Activated B cell treated with CpG ODN at 0.5 μM for 24 hours (primary cell): ENCODE data around the gene FARSA. TPM values are rescaled to one million over a fixed set of nuclear protein-coding genes. Genes with fewer than 3 reads are reported as not detected.

ENCODE experiments used
- ATAC-seq: fragments of 200-7000 bp; cut with Tn5 transposase; one replicate; pipeline ENCODE4 v1.10.0; 2021; ENCODE audit warnings: low read depth, mild to moderate bottlenecking, moderate library complexity
- CTCF ChIA-PET: fragments of 350-600 bp; sonication (Branson Sonifier 250); formaldehyde crosslinking; loops from one replicate; lab custom pipeline; 2021; ENCODE audit warnings: antibody characterized with exemption; lab: Charles Lee
- POLR2A ChIA-PET: fragments of 350-600 bp; sonication (Branson Sonifier 250); formaldehyde crosslinking; loops from one replicate; lab custom pipeline; 2021; ENCODE audit warnings: antibody characterized with exemption; lab: Charles Lee
- DNase-seq: peaks from one replicate; pipeline ENCODE4 v3.0.0; 2022
- H3K27ac Mint-ChIP-seq: one replicate; pipeline ENCODE4 v1.8.0; 2020; ENCODE audit warnings: mixed read lengths
- H3K27me3 Mint-ChIP-seq: one replicate; pipeline ENCODE4 v1.8.0; 2021; ENCODE audit warnings: mixed read lengths
- H3K36me3 Mint-ChIP-seq: one replicate; pipeline ENCODE4 v1.8.0; 2021; ENCODE audit warnings: low read depth, mixed read lengths
- H3K4me1 Mint-ChIP-seq: one replicate; pipeline ENCODE4 v1.8.0; 2021; ENCODE audit warnings: mixed read lengths
- H3K4me3 Mint-ChIP-seq: one replicate; pipeline ENCODE4 v1.8.0; 2020; ENCODE audit warnings: mild to moderate bottlenecking, mixed read lengths
- H3K9me3 Mint-ChIP-seq: one replicate; pipeline ENCODE4 v1.8.0; 2020; ENCODE audit warnings: mixed read lengths
- CTCF ChIP-seq: fragments of 200-600 bp; IDR thresholded peaks from one replicate; pipeline ENCODE4 v1.8.0; 2022; ENCODE audit warnings: antibody characterized with exemption, mild to moderate bottlenecking
- intact Hi-C: fragments of 100-400 bp; cut with micrococcal nuclease; formaldehyde crosslinking; loops from one replicate; pipeline ENCODE4 v1.15.1; 2024
- total RNA-seq: library from RNA; stranded (reverse); gene quantifications from 2 replicates; pipeline ENCODE4 v1.2.3, GENCODE V29; 2022

FARSA gene
- total RNA-seq, 1 donor from 2014 or later, result 76.1 TPM

GRCh38 chr19:12886651-12886968 is 46.9 kb downstream of the FARSA start:
- H3K27me3 Mint-ChIP-seq, result no peaks in the 10 kb centered on the region
- peaks cover 36% of the 10 kb centered on the region for H3K4me1 Mint-ChIP-seq
- ChIA-PET POLR2A (interaction anchor here (0.5 to 0.6 kb wide), 2 partner anchors 49 to 1305 kb away, joined by 4 to 5 read pairs; no protein-coding TSS in a partner anchor), CTCF (interaction anchor here (3.4 kb wide), 1 partner anchor 78 kb away, joined by 39 read pairs; no protein-coding TSS in a partner anchor)
- DNase-seq, result no peak
- H3K36me3 Mint-ChIP-seq, result peaks cover 6% of the 10 kb centered on the region
- TF ChIP-seq CTCF, result no peak
- intact Hi-C loops, result no loop called here
- no peak overlapping the region for H3K27ac Mint-ChIP-seq
- peak overlapping the region; percentile 35 for H3K4me3 Mint-ChIP-seq
- ATAC-seq, result no peak
- peaks cover 2% of the 10 kb centered on the region for H3K9me3 Mint-ChIP-seq

GRCh38 chr19:12885749-12886650 is 47.5 kb downstream of the FARSA start:
- H3K4me1 Mint-ChIP-seq, result peaks cover 33% of the 10 kb centered on the region
- peak overlapping the region; percentile 35 for H3K4me3 Mint-ChIP-seq
- no peaks in the 10 kb centered on the region for H3K27me3 Mint-ChIP-seq
- H3K36me3 Mint-ChIP-seq, result peaks cover 1% of the 10 kb centered on the region
- peaks cover 2% of the 10 kb centered on the region for H3K9me3 Mint-ChIP-seq
- no peak overlapping the region for H3K27ac Mint-ChIP-seq
- CTCF ChIA-PET, result interaction anchor here (1.3 to 3.4 kb wide), 3 partner anchors 79 to 208 kb away, joined by 3 to 39 read pairs (median 6); no protein-coding TSS in a partner anchor
- DNase-seq (no peak), ATAC-seq (no peak)
- POLR2A ChIA-PET, result interaction anchor here (0.5 to 2.2 kb wide), 10 partner anchors 27 to 1304 kb away, joined by 3 to 15 read pairs (median 4); partner anchors contain the start of genes CALR, FARSA, JUNB and SYCE2
- TF ChIP-seq CTCF, result no peak
- intact Hi-C loops, result loop anchor here (1.0 kb wide), 2 partner anchors 33 to 79 kb away; partner anchors contain the start of gene SYCE2

GRCh38 chr19:12884926-12885748 is 48.4 kb downstream of the FARSA start:
- ChIA-PET POLR2A (interaction anchor here (0.6 to 2.2 kb wide), 10 partner anchors 28 to 331 kb away, joined by 3 to 15 read pairs (median 4); partner anchors contain the start of genes CALR, FARSA, JUNB and SYCE2), CTCF (interaction anchor here (0.8 to 3.4 kb wide), 6 partner anchors 9 to 209 kb away, joined by 3 to 39 read pairs (median 4); partner anchors contain the start of gene CALR)
- no peaks in the 10 kb centered on the region for H3K27me3 Mint-ChIP-seq
- peak overlapping the region; percentile 61 for H3K27ac Mint-ChIP-seq
- ATAC-seq (peak; percentile 51), DNase-seq (peak; percentile 71)
- TF ChIP-seq CTCF, result no peak
- peaks cover 1% of the 10 kb centered on the region for H3K36me3 Mint-ChIP-seq
- H3K4me3 Mint-ChIP-seq, result peak overlapping the region; percentile 79
- H3K9me3 Mint-ChIP-seq, result peaks cover 2% of the 10 kb centered on the region
- H3K4me1 Mint-ChIP-seq, result peaks cover 34% of the 10 kb centered on the region
- intact Hi-C loops, result loop anchor here (1.0 kb wide), 2 partner anchors 34 to 80 kb away; partner anchors contain the start of gene SYCE2

- Mint-ChIP-seq H3K27me3 (no peaks in the 10 kb centered on the region), H3K4me1 (peaks cover 36% of the 10 kb centered on the region), H3K36me3 (peaks cover 1% of the 10 kb centered on the region), H3K27ac (no peak overlapping the region), H3K4me3 (peak overlapping the region; percentile 11), H3K9me3 (peaks cover 2% of the 10 kb centered on the region)
- ChIA-PET POLR2A (interaction anchor here (0.6 to 2.2 kb wide), 9 partner anchors 29 to 210 kb away, joined by 3 to 15 read pairs (median 4); partner anchors contain the start of genes CALR, FARSA, JUNB and SYCE2), CTCF (interaction anchor here (0.8 to 3.4 kb wide), 6 partner anchors 8 to 209 kb away, joined by 3 to 39 read pairs (median 4); partner anchors contain the start of gene CALR)
- no peak for TF ChIP-seq CTCF
- ATAC-seq, result no peak
- intact Hi-C loops, result no loop called here
- DNase-seq, result no peak
Observed at GRCh38 chr19:12884627-12884925, 48.9 kb downstream of the FARSA start.
